Measurements from ENCODE around the gene ADGRD1. TPM values are rescaled to one million over a fixed set of nuclear protein-coding genes. Genes with fewer than 3 reads are reported as not detected.

ADGRD1 gene
- total RNA-seq, 1 donor from 2014 or later = 1.7 TPM

GRCh38 chr12:130981911-130982310, 28.2 kb downstream of the ADGRD1 start:
- H3K27ac Mint-ChIP-seq (ENCODE audit: unreplicated experiment) = no peak overlapping the region
- peaks cover 2% of the 10 kb centered on the region for H3K4me1 Mint-ChIP-seq (ENCODE audit: unreplicated experiment)
- H3K27me3 Mint-ChIP-seq (ENCODE audit: unreplicated experiment) = peaks cover 2% of the 10 kb centered on the region
- no peak for DNase-seq (ENCODE audit: low spot score)
- H3K36me3 Mint-ChIP-seq (ENCODE audit: low read depth, unreplicated experiment) = no peaks in the 10 kb centered on the region
- TF ChIP-seq CTCF (IDR thresholded peaks at IDR 0.05; ENCODE audit: unreplicated experiment) = no peak
- no peak overlapping the region for H3K4me3 Mint-ChIP-seq (ENCODE audit: unreplicated experiment)
- H3K9me3 Mint-ChIP-seq (ENCODE audit: unreplicated experiment) = no peaks in the 10 kb centered on the region

GRCh38 chr12:130982565-130983225, 29.0 kb downstream of the ADGRD1 start:
- Mint-ChIP-seq H3K27me3 (ENCODE audit: unreplicated experiment) (peaks cover 6% of the 10 kb centered on the region), H3K9me3 (ENCODE audit: unreplicated experiment) (no peaks in the 10 kb centered on the region)

DNA sequence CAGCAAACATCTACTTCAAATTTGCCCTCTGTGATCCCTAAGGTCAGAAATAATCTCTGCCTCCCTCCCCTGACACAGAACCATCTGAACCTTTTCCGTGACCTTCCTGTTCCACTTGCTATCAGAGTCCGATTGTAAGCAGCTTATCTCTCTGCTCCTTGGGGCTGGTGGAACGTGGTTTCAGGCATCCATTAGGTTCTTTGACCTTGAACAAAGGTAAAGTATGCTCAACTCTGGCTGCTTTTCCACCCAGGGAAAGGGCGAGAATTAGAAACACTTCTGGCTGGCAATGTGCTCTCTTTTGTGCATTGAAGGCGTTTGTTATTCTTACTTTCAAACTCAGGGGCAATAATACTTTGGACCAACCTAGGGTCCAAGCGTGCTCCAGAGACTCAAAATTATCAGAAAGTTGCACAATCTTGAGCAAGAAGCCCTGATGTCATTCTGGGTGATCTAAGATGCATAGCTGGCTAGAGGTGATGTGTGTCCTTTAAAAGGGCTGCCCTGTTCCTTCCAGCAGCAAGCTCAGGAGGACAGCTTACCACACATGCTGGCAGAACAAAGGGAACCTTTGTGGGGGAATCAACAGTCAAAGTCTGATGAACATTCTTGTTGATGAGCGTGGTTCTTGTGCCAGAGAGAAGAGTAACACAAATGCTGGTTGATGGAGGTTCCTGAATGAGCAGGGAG, 29.8 kb downstream of the ADGRD1 start:
- no peaks in the 10 kb centered on the region for H3K9me3 Mint-ChIP-seq (ENCODE audit: unreplicated experiment)
- peaks cover 6% of the 10 kb centered on the region for H3K27me3 Mint-ChIP-seq (ENCODE audit: unreplicated experiment)
- no peak for TF ChIP-seq CTCF (IDR thresholded peaks at IDR 0.05; ENCODE audit: unreplicated experiment)
- no peak for DNase-seq (ENCODE audit: low spot score)
- H3K4me1 Mint-ChIP-seq (ENCODE audit: unreplicated experiment) = peaks cover 2% of the 10 kb centered on the region
- H3K27ac Mint-ChIP-seq (ENCODE audit: unreplicated experiment) = no peak overlapping the region
- no peak overlapping the region for H3K4me3 Mint-ChIP-seq (ENCODE audit: unreplicated experiment)
- H3K36me3 Mint-ChIP-seq (ENCODE audit: low read depth, unreplicated experiment) = no peaks in the 10 kb centered on the region

More at GRCh38 chr12:130982565-130983225, 29.0 kb downstream of the ADGRD1 start:
- Mint-ChIP-seq H3K4me1 (ENCODE audit: unreplicated experiment) (peaks cover 2% of the 10 kb centered on the region), H3K36me3 (ENCODE audit: low read depth, unreplicated experiment) (no peaks in the 10 kb centered on the region), H3K4me3 (ENCODE audit: unreplicated experiment) (no peak overlapping the region), H3K27ac (ENCODE audit: unreplicated experiment) (no peak overlapping the region)
- no peak for DNase-seq (ENCODE audit: low spot score)
- TF ChIP-seq CTCF (IDR thresholded peaks at IDR 0.05; ENCODE audit: unreplicated experiment) = no peak

GRCh38 chr12:130984183-130985058, 30.7 kb downstream of the ADGRD1 start:
- no peak for TF ChIP-seq CTCF (IDR thresholded peaks at IDR 0.05; ENCODE audit: unreplicated experiment)
- no peak for DNase-seq (ENCODE audit: low spot score)
- Mint-ChIP-seq H3K27ac (ENCODE audit: unreplicated experiment) (no peak overlapping the region), H3K36me3 (ENCODE audit: low read depth, unreplicated experiment) (no peaks in the 10 kb centered on the region), H3K4me3 (ENCODE audit: unreplicated experiment) (no peak overlapping the region), H3K9me3 (ENCODE audit: unreplicated experiment) (no peaks in the 10 kb centered on the region), H3K4me1 (ENCODE audit: unreplicated experiment) (peaks cover 2% of the 10 kb centered on the region), H3K27me3 (ENCODE audit: unreplicated experiment) (peaks cover 6% of the 10 kb centered on the region)

Measured in endothelial cell (in vitro differentiated cells).